Stimulated activated CD4-positive, alpha-beta T cell treated with anti-CD3 and anti-CD28 coated beads, Interleukin-1b, Interleukin-23, amount 100 ng/mL, for 48 hours (primary cell): ENCODE measurements around the gene TIMM17B.
A peak's percentile ranks its signal among the peaks of the same experiment; 100 is the strongest.

Experiments
- DNase-seq: peaks from one replicate; pipeline ENCODE4 v3.0.0-alpha.2; 2020

TIMM17B gene

GRCh38 chrX:48918643-48919340, 21.2 kb upstream of the TIMM17B start, which contains the start of gene PIM2:
TSS of gene PIM2 (minus strand) at chrX:48919024. CDS start at chrX:48918834, 190 bp downstream.
- peak; percentile 93 for DNase-seq

- no peak for DNase-seq
These were observed 20.7 kb upstream of the TIMM17B start for GRCh38 chrX:48918301-48918642.

- DNase-seq = peak; percentile 88
These were observed 19.8 kb upstream of the TIMM17B start for GRCh38 chrX:48917139-48918001.

GRCh38 chrX:48914593-48915493, 17.3 kb upstream of the TIMM17B start:
- no peak for DNase-seq

- DNase-seq = no peak
These were observed 16.2 kb upstream of the TIMM17B start for GRCh38 chrX:48913605-48914366.

- peak; percentile 89 for DNase-seq
These were observed 14.0 kb upstream of the TIMM17B start, which contains the start of gene SLC35A2 for GRCh38 chrX:48911412-48912182. TSS of gene SLC35A2 (minus strand) at chrX:48911646. CDS start at chrX:48911636, 10 bp downstream.

- no peak for DNase-seq
These were observed 13.4 kb upstream of the TIMM17B start for GRCh38 chrX:48910926-48911411.

- DNase-seq = no peak
These were observed 12.2 kb upstream of the TIMM17B start for GRCh38 chrX:48909703-48910294.

GRCh38 chrX:48908600-48908999, 11.0 kb upstream of the TIMM17B start:
- DNase-seq = no peak

- no peak for DNase-seq
These were observed 7.7 kb upstream of the TIMM17B start for GRCh38 chrX:48905090-48905790.

- no peak for DNase-seq
These were observed 7.1 kb upstream of the TIMM17B start for GRCh38 chrX:48904626-48905025.

- no peak for DNase-seq
These were observed 6.6 kb upstream of the TIMM17B start for GRCh38 chrX:48904180-48904579.

GRCh38 chrX:48903290-48903689, 5.7 kb upstream of the TIMM17B start:
- DNase-seq = no peak

- no peak for DNase-seq
These were observed 5.2 kb upstream of the TIMM17B start for GRCh38 chrX:48902776-48903175.

GRCh38 chrX:48902135-48902534, 4.6 kb upstream of the TIMM17B start:
- no peak for DNase-seq

- no peak for DNase-seq
These were observed 3.5 kb upstream of the TIMM17B start for GRCh38 chrX:48901069-48901468.

- no peak for DNase-seq
These were observed 1.5 kb upstream of the TIMM17B start for GRCh38 chrX:48899078-48899410.

- peak; percentile 66 for DNase-seq
These were observed 377 bp downstream of the TIMM17B start for GRCh38 chrX:48897157-48897624.

GRCh38 chrX:48896611-48897011, 957 bp downstream of the TIMM17B start:
- no peak for DNase-seq

GRCh38 chrX:48894891-48895290, 2.7 kb downstream of the TIMM17B start:
- no peak for DNase-seq
